OCI-LY3 (cell line): ENCODE measurements around the gene SEMA6A.

Experiments
- H2AFZ ChIP-seq: fragments of 200-600, 300-600 bp; shearing (Covaris generic); 2 replicates; pipeline ENCODE4 v1.6.0; 2014; ENCODE audit warnings: antibody characterized with exemption, low read depth, low read length
- H3K27ac ChIP-seq: fragments of 200-600, 300-600 bp; sonication (generic); 2 replicates; pipeline ENCODE4 v1.5.1; 2014; ENCODE audit warnings: mild to moderate bottlenecking, low read length, moderate library complexity, mixed read lengths
- H3K27me3 ChIP-seq: fragments of 200-600, 300-600 bp; sonication (generic); 2 replicates; pipeline ENCODE4 v1.6.1; 2014; ENCODE audit warnings: low read depth, low read length, mixed read lengths
- H3K36me3 ChIP-seq: fragments of 200-600, 300-600 bp; sonication (generic); replicated peaks from 2 replicates; pipeline ENCODE3; 2014; ENCODE audit warnings: low read depth, low read length, mixed read lengths
- H3K4me1 ChIP-seq: fragments of 300-600, 200-600 bp; sonication (generic); 2 replicates; pipeline ENCODE4 v1.6.1; 2014; ENCODE audit warnings: low read length, mixed read lengths
- H3K4me2 ChIP-seq: fragments of 200-600, 300-600 bp; sonication (generic); 2 replicates; pipeline ENCODE4 v1.6.1; 2014; ENCODE audit warnings: low read length, mixed read lengths
- H3K4me3 ChIP-seq: fragments of 300-600, 200-600 bp; sonication (generic); 2 replicates; pipeline ENCODE4 v1.5.1; 2014; ENCODE audit warnings: antibody characterized with exemption, mild to moderate bottlenecking, low read length, moderate library complexity
- H3K79me2 ChIP-seq: fragments of 300-600, 200-600 bp; shearing (Covaris generic); 2 replicates; pipeline ENCODE4 v1.6.1; 2014; ENCODE audit warnings: mild to moderate bottlenecking, low read length, mixed read lengths
- H3K9ac ChIP-seq: fragments of 300-600, 200-600 bp; shearing (Covaris generic); 2 replicates; pipeline ENCODE4 v1.6.0; 2014; ENCODE audit warnings: mild to moderate bottlenecking, low read length, moderate library complexity
- H3K9me3 ChIP-seq: fragments of 200-600, 300-600 bp; shearing (Covaris generic); 2 replicates; pipeline ENCODE4 v1.6.1; 2014; ENCODE audit warnings: low read length, mixed read lengths; ENCODE audit not compliant: insufficient read depth
- H4K20me1 ChIP-seq: fragments of 200-600, 300-600 bp; sonication (generic); 2 replicates; pipeline ENCODE4 v1.6.1; 2016; ENCODE audit warnings: low read length, mixed read lengths; ENCODE audit not compliant: insufficient read depth
- EZH2phosphoT487 ChIP-seq: fragments of 200-600 bp; shearing (Covaris generic); IDR thresholded peaks from 2 replicates; pipeline ENCODE4 v1.6.1; 2018; ENCODE audit warnings: antibody characterized with exemption, mixed run types, low read depth
- TF ChIP-seq, protein P1 (sequence below): fragments of 200-600, 300-600 bp; sonication (generic); IDR thresholded peaks from 2 replicates; pipeline ENCODE4 v1.5.1; 2014; ENCODE audit warnings: antibody characterized with exemption, low read length, low read depth

The SEMA6A gene

DNA sequence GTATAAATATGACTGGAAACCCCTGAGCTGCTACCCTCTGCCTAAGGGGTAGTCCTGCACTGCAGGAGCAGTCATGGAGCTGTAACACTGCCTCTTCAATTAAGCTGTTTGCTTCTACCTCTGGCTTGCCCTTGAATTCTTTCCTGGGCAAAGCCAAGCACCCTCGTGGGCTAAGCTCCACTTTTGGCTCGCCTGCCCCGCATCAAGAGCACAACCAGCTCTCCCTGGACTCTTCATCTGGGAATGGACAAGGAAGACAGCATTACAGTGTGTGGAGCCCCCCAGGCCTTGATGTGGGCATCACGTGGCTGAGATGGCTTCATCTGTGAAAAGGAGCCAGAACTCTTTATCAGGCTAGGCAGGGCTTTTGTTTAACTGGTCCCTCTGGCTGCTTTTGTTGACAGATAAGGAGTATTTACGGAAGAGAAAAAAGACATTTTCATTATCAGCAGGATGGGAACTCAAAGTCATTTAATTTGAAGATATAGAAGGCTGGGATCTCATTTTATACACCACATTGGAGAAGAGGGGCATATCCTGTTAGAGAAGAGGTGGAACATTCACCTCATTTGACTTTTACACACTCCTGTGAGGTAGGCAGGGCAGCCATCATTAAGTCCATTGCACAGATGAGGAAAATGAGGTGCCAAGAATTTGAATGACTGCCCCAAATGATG lies 137.8 kb downstream of the SEMA6A start:
- Histone ChIP-seq H3K4me1 (peaks cover 28% of the 10 kb centered on the region), H2AFZ (no peak overlapping the region), H3K4me3 (no peak overlapping the region)

DNA sequence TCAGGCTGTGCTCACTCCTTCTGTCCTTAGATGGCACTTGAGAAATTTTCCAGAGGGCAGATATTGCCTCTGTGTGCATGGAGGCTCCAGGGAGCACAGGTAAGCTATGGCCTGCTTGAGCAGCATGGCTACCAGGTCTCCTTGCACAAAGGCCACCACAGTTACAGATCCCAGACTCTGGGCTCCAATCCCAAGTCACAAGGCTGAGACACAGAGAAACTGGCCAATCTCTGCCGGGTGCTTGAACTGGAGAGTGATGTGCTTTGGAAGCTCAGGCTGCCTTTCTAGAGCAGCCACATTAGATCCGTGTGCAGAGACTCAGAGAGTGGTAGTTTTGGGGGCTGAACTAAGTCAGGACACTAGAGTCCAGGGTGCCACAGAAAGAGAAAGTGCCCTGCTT lies 145.7 kb downstream of the SEMA6A start:
- Histone ChIP-seq H4K20me1 (no peaks in the 10 kb centered on the region), H3K4me2 (no peak overlapping the region)

More for the DNA sequence above, 137.8 kb downstream of the SEMA6A start:
- TF ChIP-seq EZH2phosphoT487: no peak
- TF ChIP-seq, protein P1, sequence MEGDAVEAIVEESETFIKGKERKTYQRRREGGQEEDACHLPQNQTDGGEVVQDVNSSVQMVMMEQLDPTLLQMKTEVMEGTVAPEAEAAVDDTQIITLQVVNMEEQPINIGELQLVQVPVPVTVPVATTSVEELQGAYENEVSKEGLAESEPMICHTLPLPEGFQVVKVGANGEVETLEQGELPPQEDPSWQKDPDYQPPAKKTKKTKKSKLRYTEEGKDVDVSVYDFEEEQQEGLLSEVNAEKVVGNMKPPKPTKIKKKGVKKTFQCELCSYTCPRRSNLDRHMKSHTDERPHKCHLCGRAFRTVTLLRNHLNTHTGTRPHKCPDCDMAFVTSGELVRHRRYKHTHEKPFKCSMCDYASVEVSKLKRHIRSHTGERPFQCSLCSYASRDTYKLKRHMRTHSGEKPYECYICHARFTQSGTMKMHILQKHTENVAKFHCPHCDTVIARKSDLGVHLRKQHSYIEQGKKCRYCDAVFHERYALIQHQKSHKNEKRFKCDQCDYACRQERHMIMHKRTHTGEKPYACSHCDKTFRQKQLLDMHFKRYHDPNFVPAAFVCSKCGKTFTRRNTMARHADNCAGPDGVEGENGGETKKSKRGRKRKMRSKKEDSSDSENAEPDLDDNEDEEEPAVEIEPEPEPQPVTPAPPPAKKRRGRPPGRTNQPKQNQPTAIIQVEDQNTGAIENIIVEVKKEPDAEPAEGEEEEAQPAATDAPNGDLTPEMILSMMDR: no peak
- no peaks in the 10 kb centered on the region for H3K9me3 ChIP-seq
- no peak overlapping the region for H3K4me2 ChIP-seq
- H3K9ac ChIP-seq: no peak overlapping the region
- H3K36me3 ChIP-seq: no peaks in the 10 kb centered on the region
- no peak overlapping the region for H3K27ac ChIP-seq
- no peaks in the 10 kb centered on the region for H3K27me3 ChIP-seq
- no peaks in the 10 kb centered on the region for H4K20me1 ChIP-seq
- no peaks in the 10 kb centered on the region for H3K79me2 ChIP-seq

DNA sequence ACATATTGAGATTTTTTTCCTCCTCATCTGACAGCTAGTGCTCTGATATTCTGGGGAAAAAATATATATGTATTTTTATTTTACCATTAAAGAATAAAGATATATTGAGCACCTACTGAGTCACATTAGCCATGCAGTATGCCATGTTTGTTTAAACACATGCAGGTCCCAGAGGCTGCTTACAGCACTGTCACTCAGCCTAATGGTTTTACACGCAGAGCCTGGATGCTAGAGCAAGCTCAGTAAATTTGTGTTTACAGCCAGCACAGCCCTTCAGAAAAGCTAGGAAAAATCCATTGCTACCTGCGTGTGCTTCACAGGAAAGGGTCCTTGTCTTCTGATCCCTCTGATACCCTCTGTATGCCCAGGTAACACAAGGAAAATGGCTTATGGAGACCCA lies 146.2 kb downstream of the SEMA6A start:
- H3K27me3 ChIP-seq: no peaks in the 10 kb centered on the region
- H3K9ac ChIP-seq: no peak overlapping the region
- no peak overlapping the region for H3K27ac ChIP-seq
- no peaks in the 10 kb centered on the region for H3K4me1 ChIP-seq
- H3K4me3 ChIP-seq: no peak overlapping the region
- no peaks in the 10 kb centered on the region for H3K9me3 ChIP-seq
- no peaks in the 10 kb centered on the region for H3K36me3 ChIP-seq
- H3K79me2 ChIP-seq: no peaks in the 10 kb centered on the region
- H4K20me1 ChIP-seq: no peaks in the 10 kb centered on the region
- no peak for TF ChIP-seq EZH2phosphoT487
- TF ChIP-seq, protein P1: no peak
- H2AFZ ChIP-seq: no peak overlapping the region
- H3K4me2 ChIP-seq: no peak overlapping the region

More for the DNA sequence above, 145.7 kb downstream of the SEMA6A start:
- Histone ChIP-seq H3K36me3 (no peaks in the 10 kb centered on the region), H3K79me2 (no peaks in the 10 kb centered on the region), H3K4me3 (no peak overlapping the region), H3K27ac (no peak overlapping the region), H3K4me1 (no peaks in the 10 kb centered on the region), H2AFZ (no peak overlapping the region), H3K9me3 (no peaks in the 10 kb centered on the region), H3K27me3 (no peaks in the 10 kb centered on the region), H3K9ac (no peak overlapping the region)
- TF ChIP-seq EZH2phosphoT487: no peak
- TF ChIP-seq, protein P1: no peak

DNA sequence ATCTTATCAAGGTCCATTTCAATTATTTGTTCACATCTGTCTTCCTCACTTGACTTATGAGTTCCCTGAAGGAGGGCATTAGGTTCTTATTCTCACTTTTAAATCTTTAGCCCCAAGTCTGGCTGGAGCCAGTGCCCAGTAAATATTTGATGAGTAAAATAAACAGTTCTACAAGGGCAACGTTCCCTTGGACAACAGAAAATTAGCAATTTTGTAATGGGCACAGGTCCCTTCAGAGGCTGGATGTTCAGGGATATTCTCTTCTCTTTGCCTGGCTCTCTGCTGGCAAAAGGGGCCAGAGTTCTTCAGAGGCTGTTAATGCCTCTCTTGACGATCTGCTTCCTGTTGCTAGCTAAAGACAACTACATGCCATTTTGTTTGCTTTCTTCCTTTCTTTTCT lies 149.7 kb downstream of the SEMA6A start:
- no peaks in the 10 kb centered on the region for H3K79me2 ChIP-seq
- H3K9ac ChIP-seq: no peak overlapping the region
- H3K27me3 ChIP-seq: no peaks in the 10 kb centered on the region
- no peak overlapping the region for H2AFZ ChIP-seq
- no peak overlapping the region for H3K4me2 ChIP-seq
- H3K4me3 ChIP-seq: no peak overlapping the region
- TF ChIP-seq EZH2phosphoT487: no peak
- TF ChIP-seq, protein P1: no peak
- H3K36me3 ChIP-seq: no peaks in the 10 kb centered on the region
- no peaks in the 10 kb centered on the region for H3K4me1 ChIP-seq
- H3K27ac ChIP-seq: no peak overlapping the region
- no peaks in the 10 kb centered on the region for H3K9me3 ChIP-seq
- H4K20me1 ChIP-seq: no peaks in the 10 kb centered on the region
